SK-N-SH (cell line): ENCODE measurements around the gene HEXD. TPM values are rescaled to one million over a fixed set of nuclear protein-coding genes. Genes with fewer than 3 reads are reported as not detected.

Experiments used
- CTCF ChIA-PET: fragments of 300-600, 350-600 bp; formaldehyde crosslinking; extraction: SDS; loops from one replicate; lab custom pipeline; 2021; lab: Yijun Ruan, JAX
- POLR2A ChIA-PET: fragments of 350-600 bp; sonication (Branson Sonifier 250); formaldehyde crosslinking; extraction: SDS; loops from one replicate; lab custom pipeline; 2020; ENCODE audit warnings: antibody characterized with exemption, inconsistent platforms; lab: Yijun Ruan, JAX
- DNase-seq: peaks from one replicate; pipeline ENCODE4 v3.0.0; 2012
- H2AFZ ChIP-seq: fragments of 200-600 bp; sonication (generic); 2 replicates; pipeline ENCODE4 v1.8.1; 2016; ENCODE audit warnings: antibody characterized with exemption, mild to moderate bottlenecking, low read depth
- H3F3A ChIP-seq: fragments of 200-600 bp; sonication (generic); replicated peaks from 2 replicates; pipeline ENCODE3; 2016; ENCODE audit warnings: antibody characterized with exemption, mild to moderate bottlenecking; ENCODE audit not compliant: insufficient read depth
- H3K27ac ChIP-seq, 2 experiments: fragments of 200-500 bp in 1 of 2; fragments of 200-600 bp in 1 of 2; sonication (Bioruptor generic) in 1 of 2; sonication (generic), shearing (Covaris generic) in 1 of 2; 2 replicates each; pipeline versions ENCODE4 v1.5.1 to v1.6.1; 2014 to 2016; ENCODE audit warnings: low read depth in 2 of 2, inconsistent platforms in 1 of 2, low read length in 1 of 2, mild to moderate bottlenecking in 1 of 2, mixed read lengths in 1 of 2
- H3K27me3 ChIP-seq: fragments of 200-600 bp; sonication (generic), shearing (Covaris generic); 2 replicates; pipeline ENCODE4 v1.6.1; 2016; ENCODE audit warnings: mixed run types; ENCODE audit not compliant: insufficient read depth
- H3K36me3 ChIP-seq, 2 experiments: fragments of 200-500 bp in 1 of 2; fragments of 200-600 bp in 1 of 2; sonication (Bioruptor generic) in 1 of 2; sonication (generic) in 1 of 2; replicated peaks in 1 of 2; 2 replicates each; pipeline versions ENCODE3 to v1.5.1; 2014 to 2016; ENCODE audit warnings: low read length in 1 of 2, mild to moderate bottlenecking in 1 of 2; ENCODE audit not compliant: insufficient read depth in 2 of 2, control insufficient read depth in 1 of 2
- H3K4me1 ChIP-seq, 2 experiments: fragments of 200-500 bp in 1 of 2; fragments of 200-600 bp in 1 of 2; sonication (Bioruptor generic) in 1 of 2; sonication (generic), shearing (Covaris generic) in 1 of 2; 2 replicates each; pipeline versions ENCODE4 v1.5.1 to v1.6.1; 2014 to 2016; ENCODE audit warnings: low read depth in 1 of 2, low read length in 1 of 2, mixed run types in 1 of 2; ENCODE audit not compliant: insufficient read depth in 2 of 2, control insufficient read depth in 1 of 2
- H3K4me2 ChIP-seq: fragments of 200-600 bp; sonication (generic), shearing (Covaris generic); 2 replicates; pipeline ENCODE4 v1.6.1; 2017; ENCODE audit warnings: mixed run types
- H3K4me3 ChIP-seq, 2 experiments: fragments of 200-500 bp in 1 of 2; fragments of 200-600 bp in 1 of 2; sonication (Bioruptor generic) in 1 of 2; sonication (generic), shearing (Covaris generic) in 1 of 2; 2 replicates each; pipeline versions ENCODE4 v1.5.1 to v1.8.1; 2014 to 2016; ENCODE audit warnings: low read depth in 2 of 2, inconsistent platforms in 1 of 2, low read length in 1 of 2, mild to moderate bottlenecking in 1 of 2, mixed read lengths in 1 of 2, moderate library complexity in 1 of 2
- H3K79me2 ChIP-seq: fragments of 200-600 bp; sonication (generic); 2 replicates; pipeline ENCODE4 v1.8.1; 2017; ENCODE audit warnings: mild to moderate bottlenecking; ENCODE audit not compliant: insufficient read depth
- H3K9ac ChIP-seq: fragments of 200-600 bp; sonication (generic); 2 replicates; pipeline ENCODE4 v1.6.1; 2017; ENCODE audit warnings: mixed run types
- H3K9me2 ChIP-seq: fragments of 200-600 bp; sonication (generic); 2 replicates; pipeline ENCODE4 v1.6.1; 2017; ENCODE audit warnings: mixed run types
- H3K9me3 ChIP-seq: fragments of 200-600 bp; sonication (generic); 2 replicates; pipeline ENCODE4 v1.6.1; 2017; ENCODE audit warnings: mixed run types, mild to moderate bottlenecking, moderate library complexity
- H4K20me1 ChIP-seq: fragments of 200-600 bp; sonication (generic); 2 replicates; pipeline ENCODE4 v1.6.1; 2017; ENCODE audit warnings: mild to moderate bottlenecking, mixed run types; ENCODE audit not compliant: insufficient read depth
- NRF1 ChIP-seq: IDR thresholded peaks from 2 replicates; pipeline ENCODE4 v1.6.1; 2012; ENCODE audit warnings: low read depth, mild to moderate bottlenecking, low read length
- RAD21 ChIP-seq: IDR thresholded peaks from 2 replicates; pipeline ENCODE4 v1.6.1; 2012; ENCODE audit warnings: mild to moderate bottlenecking, low read length
- RCOR1 ChIP-seq: fragments of 150-350 bp; IDR thresholded peaks from 2 replicates; pipeline ENCODE4 v1.6.1; 2017; ENCODE audit warnings: antibody characterized with exemption, low read length
- WGBS: methylation state at CpG from one replicate; pipeline ENCODE4 v1.1.6; 2017; ENCODE audit warnings: low lambda C conversion rate; 5-methylcytosine and 5-hydroxymethylcytosine counted together
- polyA plus RNA-seq, 3 experiments: library from polyadenylated mRNA; depleted of rRNA; stranded (reverse); fragments of >200 nt; gene quantifications; 2 replicates each; pipeline ENCODE4 v1.2.3, GENCODE V29; 2012
- TF ChIP-seq, protein P1 (sequence below): fragments of 200-600 bp; sonication (generic); IDR thresholded peaks from 2 replicates; pipeline ENCODE4 v1.6.1; 2017; ENCODE audit warnings: antibody characterized with exemption, mild to moderate bottlenecking, moderate library complexity
- TF ChIP-seq, protein P2 (sequence below): fragments of 150-350 bp; IDR thresholded peaks from 2 replicates; pipeline ENCODE4 v1.6.1; 2016; ENCODE audit warnings: mild to moderate bottlenecking, low read depth, low read length
- TF ChIP-seq, protein P3 (sequence below): fragments of 150-350 bp; IDR thresholded peaks from 2 replicates; pipeline ENCODE4 v1.6.1; 2017; ENCODE audit warnings: antibody characterized with exemption, low read length, low read depth, borderline replicate concordance

The HEXD gene
- polyA plus RNA-seq, 1 of the 3 experiments (the other 2 are of a cell fraction) = 38.8 TPM

DNA sequence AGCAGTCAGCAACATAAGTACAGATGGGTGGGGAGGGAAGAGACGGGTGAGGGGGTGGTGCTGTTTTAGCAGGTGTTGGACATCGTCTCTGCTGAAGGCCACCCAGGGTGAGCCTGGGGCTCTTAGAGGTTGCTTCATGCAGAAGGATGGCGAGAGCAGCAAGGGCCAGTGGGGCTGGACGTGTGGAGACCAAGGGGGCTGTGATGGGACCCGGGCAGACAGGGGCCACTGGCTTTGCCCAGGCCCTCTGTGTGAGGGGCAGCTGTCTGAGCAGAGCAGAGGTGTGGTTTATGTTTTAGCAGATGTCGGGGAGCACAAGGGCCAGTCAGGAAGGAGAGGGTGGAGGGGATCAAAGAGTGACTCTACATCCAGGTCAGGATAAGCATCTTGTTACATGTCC lies 45.2 kb downstream of the HEXD start:
- Histone ChIP-seq H3K4me1 (peaks cover 0 to 2% of the 10 kb centered on the region in 2 experiments; a peak in 1 of 4 replicates), H3K79me2 (peaks cover 28% of the 10 kb centered on the region), H3K9me3 (no peaks in the 10 kb centered on the region), H3K4me3 (no peak overlapping the region), H3K4me2 (no peak overlapping the region), H2AFZ (no peak overlapping the region), H3K27me3 (no peaks in the 10 kb centered on the region), H4K20me1 (peaks cover 6% of the 10 kb centered on the region; the same call in 1 of the 2 replicates), H3K9me2 (no peaks in the 10 kb centered on the region), H3K36me3 (peaks cover 38 to 45% of the 10 kb centered on the region in 2 experiments), H3K27ac (no peak overlapping the region), H3K9ac (no peak overlapping the region), H3F3A (no peaks in the 10 kb centered on the region)
- CTCF ChIA-PET = interaction anchor here (1.3 kb wide), 1 partner anchor 26 kb away, joined by 3 read pairs; no protein-coding TSS in a partner anchor
- TF ChIP-seq, protein P1, sequence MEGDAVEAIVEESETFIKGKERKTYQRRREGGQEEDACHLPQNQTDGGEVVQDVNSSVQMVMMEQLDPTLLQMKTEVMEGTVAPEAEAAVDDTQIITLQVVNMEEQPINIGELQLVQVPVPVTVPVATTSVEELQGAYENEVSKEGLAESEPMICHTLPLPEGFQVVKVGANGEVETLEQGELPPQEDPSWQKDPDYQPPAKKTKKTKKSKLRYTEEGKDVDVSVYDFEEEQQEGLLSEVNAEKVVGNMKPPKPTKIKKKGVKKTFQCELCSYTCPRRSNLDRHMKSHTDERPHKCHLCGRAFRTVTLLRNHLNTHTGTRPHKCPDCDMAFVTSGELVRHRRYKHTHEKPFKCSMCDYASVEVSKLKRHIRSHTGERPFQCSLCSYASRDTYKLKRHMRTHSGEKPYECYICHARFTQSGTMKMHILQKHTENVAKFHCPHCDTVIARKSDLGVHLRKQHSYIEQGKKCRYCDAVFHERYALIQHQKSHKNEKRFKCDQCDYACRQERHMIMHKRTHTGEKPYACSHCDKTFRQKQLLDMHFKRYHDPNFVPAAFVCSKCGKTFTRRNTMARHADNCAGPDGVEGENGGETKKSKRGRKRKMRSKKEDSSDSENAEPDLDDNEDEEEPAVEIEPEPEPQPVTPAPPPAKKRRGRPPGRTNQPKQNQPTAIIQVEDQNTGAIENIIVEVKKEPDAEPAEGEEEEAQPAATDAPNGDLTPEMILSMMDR = no peak
- DNase-seq = no peak
- POLR2A ChIA-PET = no interaction called here
- 86% methylated on average over 6 of the region's 6 CpGs for WGBS

DNA sequence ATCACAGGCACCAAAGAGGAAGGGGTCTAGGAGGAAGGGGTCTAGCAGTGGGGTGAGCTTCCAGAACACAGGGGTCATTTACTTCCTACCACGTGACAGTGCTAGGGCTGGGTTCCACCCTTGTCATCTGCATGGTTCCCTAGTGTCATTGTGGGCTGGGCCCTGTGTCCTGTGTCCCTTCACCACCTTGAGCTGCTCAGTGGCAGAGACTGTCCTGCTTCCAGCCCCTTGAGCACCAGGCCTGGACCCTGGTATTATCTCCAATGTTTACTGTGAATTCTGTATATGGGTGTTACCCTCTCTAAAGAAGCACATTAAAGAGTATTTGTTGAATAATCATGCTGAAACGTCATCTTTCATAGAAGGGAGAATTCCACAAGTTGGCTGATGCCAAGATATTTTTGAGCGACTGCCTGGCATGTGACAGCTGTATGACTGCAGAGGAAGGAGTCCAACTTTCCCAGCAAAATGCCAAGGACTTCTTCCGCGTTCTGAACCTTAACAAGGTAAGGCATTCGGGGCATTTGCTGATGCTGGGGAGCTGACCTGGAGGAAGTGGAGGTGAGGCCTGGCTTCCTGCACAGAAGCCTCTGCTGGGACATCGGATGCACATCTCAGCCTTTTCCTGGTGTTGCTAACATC lies 45.9 kb downstream of the HEXD start:
- WGBS = 94% methylated on average over 7 of the region's 7 CpGs
- ChIA-PET CTCF (interaction anchor here (0.6 kb wide), 1 partner anchor 1547 kb away, joined by 3 read pairs; no protein-coding TSS in a partner anchor), POLR2A (no interaction called here)
- no peak overlapping the region for H3K9ac ChIP-seq
- peaks cover 45 to 51% of the 10 kb centered on the region in 2 experiments for H3K36me3 ChIP-seq
- no peak overlapping the region for H2AFZ ChIP-seq
- H3K9me2 ChIP-seq = no peaks in the 10 kb centered on the region
- TF ChIP-seq, protein P2, sequence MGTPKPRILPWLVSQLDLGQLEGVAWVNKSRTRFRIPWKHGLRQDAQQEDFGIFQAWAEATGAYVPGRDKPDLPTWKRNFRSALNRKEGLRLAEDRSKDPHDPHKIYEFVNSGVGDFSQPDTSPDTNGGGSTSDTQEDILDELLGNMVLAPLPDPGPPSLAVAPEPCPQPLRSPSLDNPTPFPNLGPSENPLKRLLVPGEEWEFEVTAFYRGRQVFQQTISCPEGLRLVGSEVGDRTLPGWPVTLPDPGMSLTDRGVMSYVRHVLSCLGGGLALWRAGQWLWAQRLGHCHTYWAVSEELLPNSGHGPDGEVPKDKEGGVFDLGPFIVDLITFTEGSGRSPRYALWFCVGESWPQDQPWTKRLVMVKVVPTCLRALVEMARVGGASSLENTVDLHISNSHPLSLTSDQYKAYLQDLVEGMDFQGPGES = no peak
- TF ChIP-seq NRF1 (no peak), RAD21 (no peak), RCOR1 (no peak)
- TF ChIP-seq, protein P3, sequence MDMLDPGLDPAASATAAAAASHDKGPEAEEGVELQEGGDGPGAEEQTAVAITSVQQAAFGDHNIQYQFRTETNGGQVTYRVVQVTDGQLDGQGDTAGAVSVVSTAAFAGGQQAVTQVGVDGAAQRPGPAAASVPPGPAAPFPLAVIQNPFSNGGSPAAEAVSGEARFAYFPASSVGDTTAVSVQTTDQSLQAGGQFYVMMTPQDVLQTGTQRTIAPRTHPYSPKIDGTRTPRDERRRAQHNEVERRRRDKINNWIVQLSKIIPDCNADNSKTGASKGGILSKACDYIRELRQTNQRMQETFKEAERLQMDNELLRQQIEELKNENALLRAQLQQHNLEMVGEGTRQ = no peak
- H3K79me2 ChIP-seq = peaks cover 24% of the 10 kb centered on the region
- DNase-seq = no peak
- peaks cover 0 to 2% of the 10 kb centered on the region in 2 experiments; a peak in 1 of 4 replicates for H3K4me1 ChIP-seq
- peaks cover 6% of the 10 kb centered on the region; the same call in 1 of the 2 replicates for H4K20me1 ChIP-seq
- H3K27ac ChIP-seq = no peak overlapping the region
- H3K27me3 ChIP-seq = no peaks in the 10 kb centered on the region
- H3K4me3 ChIP-seq = no peak overlapping the region
- H3F3A ChIP-seq = no peaks in the 10 kb centered on the region
- no peak overlapping the region for H3K4me2 ChIP-seq
- H3K9me3 ChIP-seq = no peaks in the 10 kb centered on the region
